ENCODE measurements around the gene HID1.

HID1 gene

DNA sequence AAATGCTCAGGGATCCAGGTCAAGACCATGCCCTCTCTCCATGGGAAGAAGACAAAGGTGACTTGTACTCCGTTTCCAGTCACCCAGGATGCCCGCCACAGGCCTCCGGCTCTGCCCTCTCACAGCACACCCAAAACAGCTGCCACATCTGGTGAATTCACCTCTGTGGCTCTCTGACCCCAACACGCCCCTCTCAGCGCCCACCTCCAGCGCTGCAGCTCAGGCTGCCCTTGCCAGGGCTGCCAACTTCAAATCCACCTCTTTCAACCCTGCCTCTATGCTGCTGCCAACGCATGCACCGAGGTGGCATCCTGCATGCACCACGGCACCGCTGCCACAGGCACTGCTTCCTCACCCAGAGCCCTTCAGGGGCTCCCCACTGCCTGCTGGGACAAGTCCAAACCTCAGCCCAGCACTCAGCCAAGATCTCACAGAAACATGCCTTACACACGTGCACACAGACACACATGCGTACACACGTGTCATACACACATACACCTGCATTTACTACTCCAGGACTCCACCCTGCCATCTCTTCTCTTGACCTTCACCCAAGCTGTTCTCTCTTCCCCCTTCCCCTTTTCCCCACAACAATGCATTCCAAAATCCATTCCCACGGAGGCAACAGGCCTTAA lies 7.5 kb downstream of the HID1 start:
- no peak overlapping the region for H3K4me3 ChIP-seq (ENCODE audit: low read depth, low read length)
- TF ChIP-seq MYC (IDR thresholded peaks at IDR 0.05; ENCODE audit: low read depth, low read length) (no peak), CTCF (IDR thresholded peaks at IDR 0.05; ENCODE audit: low read depth, low read length) (no peak), POLR2A (IDR thresholded peaks at IDR 0.05; ENCODE audit: extremely low read depth, insufficient read length) (no peak)
- TF ChIP-seq, protein P1, sequence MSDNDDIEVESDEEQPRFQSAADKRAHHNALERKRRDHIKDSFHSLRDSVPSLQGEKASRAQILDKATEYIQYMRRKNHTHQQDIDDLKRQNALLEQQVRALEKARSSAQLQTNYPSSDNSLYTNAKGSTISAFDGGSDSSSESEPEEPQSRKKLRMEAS (IDR thresholded peaks at IDR 0.05; ENCODE audit: low read depth, low read length): no peak
- DNase-seq (ENCODE audit: low read depth): no peak

GRCh38 chr17:74964246-74964761 lies 8.3 kb downstream of the HID1 start:
- no peak for DNase-seq (ENCODE audit: low read depth)
- no peak for TF ChIP-seq POLR2A (IDR thresholded peaks at IDR 0.05; ENCODE audit: extremely low read depth, insufficient read length)
- no peak for TF ChIP-seq MYC (IDR thresholded peaks at IDR 0.05; ENCODE audit: low read depth, low read length)
- TF ChIP-seq CTCF (IDR thresholded peaks at IDR 0.05; ENCODE audit: low read depth, low read length): no peak
- TF ChIP-seq, protein P1 (IDR thresholded peaks at IDR 0.05; ENCODE audit: low read depth, low read length): no peak
- no peak overlapping the region for H3K4me3 ChIP-seq (ENCODE audit: low read depth, low read length)

DNA sequence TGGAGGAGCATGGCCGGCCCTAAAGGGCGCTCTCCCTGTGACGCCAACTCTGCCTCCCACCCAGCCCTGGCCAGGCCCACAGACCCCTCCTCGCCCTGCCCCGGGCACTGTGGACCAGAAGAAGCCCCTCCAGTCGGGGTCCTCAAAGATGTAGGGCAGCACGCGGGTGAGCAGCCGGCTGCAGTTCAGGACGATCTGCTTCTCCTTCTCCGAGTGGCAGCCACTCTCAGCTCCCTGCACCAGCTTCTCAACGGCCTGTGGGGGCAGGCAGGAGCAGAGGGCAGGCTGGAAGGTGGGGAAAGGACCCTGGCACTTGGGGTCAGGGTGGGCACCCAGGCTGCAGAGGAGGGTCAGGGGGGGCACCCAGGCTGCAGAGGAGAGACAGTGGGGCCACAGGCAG lies 8.9 kb downstream of the HID1 start:
- TF ChIP-seq, protein P1 (IDR thresholded peaks at IDR 0.05; ENCODE audit: low read depth, low read length): no peak
- TF ChIP-seq POLR2A (IDR thresholded peaks at IDR 0.05; ENCODE audit: extremely low read depth, insufficient read length) (no peak), CTCF (IDR thresholded peaks at IDR 0.05; ENCODE audit: low read depth, low read length) (no peak), MYC (IDR thresholded peaks at IDR 0.05; ENCODE audit: low read depth, low read length) (no peak)
- peak; percentile 31 for DNase-seq (ENCODE audit: low read depth)
- H3K4me3 ChIP-seq (ENCODE audit: low read depth, low read length): no peak overlapping the region

DNA sequence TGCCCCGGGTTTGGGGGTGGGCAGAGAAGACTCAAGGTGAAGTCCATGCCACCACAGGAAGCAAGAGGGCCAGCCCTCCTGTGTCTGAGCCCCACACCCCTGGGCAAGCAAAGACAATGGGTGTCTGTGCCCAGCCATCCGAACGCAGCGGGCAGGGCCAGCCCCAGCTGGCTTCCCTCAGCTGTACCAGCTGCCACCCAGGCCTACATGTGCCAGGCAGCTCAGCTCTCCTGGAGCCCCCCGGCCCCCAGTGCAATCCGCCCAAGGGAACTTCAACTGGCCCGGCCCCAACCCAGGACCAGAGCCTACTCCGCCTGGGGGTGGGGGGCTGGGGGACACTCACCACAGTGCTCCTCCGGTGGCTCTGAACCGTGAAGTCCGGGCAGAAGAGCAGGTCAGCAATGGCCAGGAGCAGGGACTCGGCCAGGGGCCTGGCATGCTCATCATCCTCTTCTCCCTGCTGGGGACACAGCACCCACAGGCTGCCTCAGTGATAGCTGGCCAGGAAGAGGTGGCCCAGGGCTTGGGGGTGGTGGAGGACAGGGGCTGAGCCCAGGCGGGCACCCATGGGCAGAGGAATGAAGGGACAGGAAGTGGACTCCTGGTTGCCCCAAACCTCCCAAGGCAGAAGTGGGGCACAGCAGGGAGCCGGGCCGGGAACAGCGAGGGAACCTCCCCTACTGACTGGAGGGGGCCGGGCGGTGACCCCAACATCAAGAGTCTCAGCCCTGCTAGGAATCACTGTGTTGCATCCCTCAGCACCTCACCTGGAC lies 9.8 kb downstream of the HID1 start:
- TF ChIP-seq, protein P1 (IDR thresholded peaks at IDR 0.05; ENCODE audit: low read depth, low read length): no peak
- no peak for TF ChIP-seq CTCF (IDR thresholded peaks at IDR 0.05; ENCODE audit: low read depth, low read length)
- TF ChIP-seq MYC (IDR thresholded peaks at IDR 0.05; ENCODE audit: low read depth, low read length): no peak
- TF ChIP-seq POLR2A (IDR thresholded peaks at IDR 0.05; ENCODE audit: extremely low read depth, insufficient read length): no peak
- H3K4me3 ChIP-seq (ENCODE audit: low read depth, low read length): no peak overlapping the region
- DNase-seq (ENCODE audit: low read depth): no peak

- TF ChIP-seq MYC (IDR thresholded peaks at IDR 0.05; ENCODE audit: low read depth, low read length) (no peak), POLR2A (IDR thresholded peaks at IDR 0.05; ENCODE audit: extremely low read depth, insufficient read length) (no peak), CTCF (IDR thresholded peaks at IDR 0.05; ENCODE audit: low read depth, low read length) (peak; percentile 55)
- peak; percentile 84 for DNase-seq (ENCODE audit: low read depth)
Observed at GRCh38 chr17:74961657-74962350, 10.8 kb downstream of the HID1 start.

More at GRCh38 chr17:74961657-74962350, 10.8 kb downstream of the HID1 start:
- H3K4me3 ChIP-seq (ENCODE audit: low read depth, low read length): no peak overlapping the region
